GM23338 (cell line): Measurements from ENCODE around the gene EMILIN3. TPM values are rescaled to one million over a fixed set of nuclear protein-coding genes. Genes with fewer than 3 reads are reported as not detected.

Source experiments
- ATAC-seq: fragments of 200-7000 bp; cut with Tn5 transposase; 3 replicates; pipeline ENCODE4 v1.9.1; 2020
- DNase-seq: peaks from one replicate; pipeline ENCODE4 v3.0.0-alpha.2; 2015; ENCODE audit warnings: low spot score
- H2AFZ ChIP-seq: fragments of 200-600 bp; sonication (generic); 2 replicates; pipeline ENCODE4 v1.8.0; 2016; ENCODE audit warnings: antibody characterized with exemption, mild to moderate bottlenecking, moderate library complexity
- H3F3A ChIP-seq: fragments of 200-600 bp; sonication (generic); replicated peaks from 2 replicates; pipeline ENCODE4 v1.8.0; 2017; ENCODE audit warnings: antibody characterized with exemption, mixed run types, low read depth
- H3K27ac ChIP-seq: fragments of 200-600 bp; sonication (generic); 2 replicates; pipeline ENCODE4 v1.6.1; 2016; ENCODE audit warnings: low read depth
- H3K27me3 ChIP-seq: fragments of 200-600 bp; sonication (generic); 2 replicates; pipeline ENCODE4 v1.8.0; 2016; ENCODE audit warnings: mild to moderate bottlenecking, mixed run types, moderate library complexity; ENCODE audit not compliant: insufficient read depth
- H3K36me3 ChIP-seq: fragments of 200-600 bp; sonication (generic); 2 replicates; pipeline ENCODE4 v1.8.0; 2016; ENCODE audit warnings: mild to moderate bottlenecking; ENCODE audit not compliant: insufficient read depth
- H3K4me1 ChIP-seq: fragments of 200-600 bp; sonication (generic); 2 replicates; pipeline ENCODE4 v1.8.0; 2016; ENCODE audit warnings: mild to moderate bottlenecking, moderate library complexity; ENCODE audit not compliant: insufficient read depth
- H3K4me2 ChIP-seq: fragments of 200-600 bp; sonication (generic); 2 replicates; pipeline ENCODE4 v1.7.1; 2017; ENCODE audit warnings: mixed run types
- H3K4me3 ChIP-seq: fragments of 200-600 bp; sonication (generic); 2 replicates; pipeline ENCODE4 v1.6.1; 2016; ENCODE audit warnings: mixed run types
- H3K79me2 ChIP-seq: fragments of 200-600 bp; sonication (generic); replicated peaks from 2 replicates; pipeline ENCODE4 v1.8.0; 2017; ENCODE audit warnings: mild to moderate bottlenecking; ENCODE audit not compliant: insufficient read depth
- H3K9me2 ChIP-seq: fragments of 200-600 bp; sonication (generic); 2 replicates; pipeline ENCODE4 v1.8.0; 2017; ENCODE audit not compliant: insufficient read depth
- H4K20me1 ChIP-seq: fragments of 200-600 bp; sonication (generic); replicated peaks from 2 replicates; pipeline ENCODE4 v1.8.0; 2017; ENCODE audit warnings: mild to moderate bottlenecking; ENCODE audit not compliant: insufficient read depth
- H3K27ac Mint-ChIP-seq: 2 replicates; pipeline ENCODE4 v1.8.0; 2020; ENCODE audit warnings: inconsistent platforms, mild to moderate bottlenecking, moderate library complexity, mixed read lengths
- H3K27me3 Mint-ChIP-seq: 3 replicates; pipeline ENCODE4 v1.8.0; 2022; ENCODE audit warnings: low read depth, mild to moderate bottlenecking, moderate library complexity, mixed read lengths, inconsistent platforms; ENCODE audit not compliant: insufficient read depth, poor library complexity
- H3K36me3 Mint-ChIP-seq: 3 replicates; pipeline ENCODE4 v1.8.0; 2021; ENCODE audit warnings: low read depth, mild to moderate bottlenecking, inconsistent platforms, moderate library complexity, mixed read lengths
- H3K4me1 Mint-ChIP-seq: 3 replicates; pipeline ENCODE4 v1.8.0; 2020; ENCODE audit warnings: mild to moderate bottlenecking, inconsistent platforms, mixed read lengths
- H3K4me3 Mint-ChIP-seq: 3 replicates; pipeline ENCODE4 v1.8.0; 2021; ENCODE audit warnings: moderate library complexity, mild to moderate bottlenecking, inconsistent platforms, mixed read lengths
- H3K9me3 Mint-ChIP-seq: 3 replicates; pipeline ENCODE4 v1.8.0; 2020; ENCODE audit warnings: moderate library complexity, mild to moderate bottlenecking, inconsistent platforms, mixed read lengths
- EZH2 ChIP-seq: fragments of 200-600 bp; sonication (generic); IDR thresholded peaks from one replicate; pipeline ENCODE4 v1.8.0; 2017; ENCODE audit warnings: antibody characterized with exemption, mild to moderate bottlenecking, low read depth; ENCODE audit not compliant: unreplicated experiment
- EZH2phosphoT487 ChIP-seq: fragments of 200-600 bp; sonication (generic); IDR thresholded peaks from one replicate; pipeline ENCODE4 v1.8.1; 2018; ENCODE audit warnings: antibody characterized with exemption; ENCODE audit not compliant: unreplicated experiment
- NANOG ChIP-seq: IDR thresholded peaks from 2 replicates; pipeline ENCODE4 v1.6.1; 2016; ENCODE audit warnings: antibody characterized with exemption, borderline replicate concordance
- polyA plus RNA-seq: library from polyadenylated mRNA; unstranded; fragments of >200 nt; fragmentation: Nextera tagmentation; extraction: Ambion mirVana; gene quantifications from 2 replicates; pipeline ENCODE4 v1.2.1, GENCODE V29; 2016
- total RNA-seq: library from RNA; depleted of rRNA; stranded (reverse); fragments of >200 nt; shearing (Covaris generic); gene quantifications from 2 replicates; pipeline ENCODE4 v1.2.3, GENCODE V29; 2014
- TF ChIP-seq, protein P1 (sequence below), 2 experiments: fragments of 200-600 bp in 1 of 2; sonication (generic) in 1 of 2; conservative IDR thresholded peaks; 2 replicates each; pipeline versions ENCODE4 v1.5.1 to v1.6.1; 2016 to 2017; ENCODE audit warnings: antibody characterized with exemption in 2 of 2, low read depth in 2 of 2, mild to moderate bottlenecking in 2 of 2, moderate library complexity in 1 of 2
- TF ChIP-seq, protein P2 (sequence below): IDR thresholded peaks from 2 replicates; pipeline ENCODE4 v1.6.1; 2016; ENCODE audit warnings: antibody characterized with exemption
- TF ChIP-seq, protein P3 (sequence below): IDR thresholded peaks from one replicate; pipeline ENCODE4 v1.6.1; 2018; ENCODE audit warnings: antibody characterized with exemption; ENCODE audit not compliant: unreplicated experiment

The EMILIN3 gene
- total and polyA plus RNA-seq, 2 experiments from 2014 or later = 0.53 to 6.6 TPM

DNA sequence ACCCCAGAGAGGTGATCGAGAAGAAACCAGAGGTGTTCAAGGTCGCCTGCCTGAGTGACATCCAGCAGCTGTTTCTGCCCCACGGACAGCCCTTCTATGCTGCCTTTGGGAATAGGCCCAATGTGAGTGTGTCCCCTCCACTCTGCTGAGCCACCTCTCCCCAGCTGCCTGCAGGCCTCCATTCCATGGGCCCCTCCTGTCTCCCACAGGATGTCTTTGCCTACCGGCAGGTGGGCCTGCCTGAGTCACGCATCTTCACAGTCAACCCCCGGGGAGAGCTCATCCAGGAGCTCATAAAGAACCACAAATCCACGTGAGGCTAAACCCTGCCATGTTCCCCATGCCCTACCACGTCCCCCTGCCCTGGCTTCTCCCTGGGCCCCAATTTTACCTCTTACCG, 8.4 kb downstream of the EMILIN3 start (continued):
- TF ChIP-seq, protein P1, sequence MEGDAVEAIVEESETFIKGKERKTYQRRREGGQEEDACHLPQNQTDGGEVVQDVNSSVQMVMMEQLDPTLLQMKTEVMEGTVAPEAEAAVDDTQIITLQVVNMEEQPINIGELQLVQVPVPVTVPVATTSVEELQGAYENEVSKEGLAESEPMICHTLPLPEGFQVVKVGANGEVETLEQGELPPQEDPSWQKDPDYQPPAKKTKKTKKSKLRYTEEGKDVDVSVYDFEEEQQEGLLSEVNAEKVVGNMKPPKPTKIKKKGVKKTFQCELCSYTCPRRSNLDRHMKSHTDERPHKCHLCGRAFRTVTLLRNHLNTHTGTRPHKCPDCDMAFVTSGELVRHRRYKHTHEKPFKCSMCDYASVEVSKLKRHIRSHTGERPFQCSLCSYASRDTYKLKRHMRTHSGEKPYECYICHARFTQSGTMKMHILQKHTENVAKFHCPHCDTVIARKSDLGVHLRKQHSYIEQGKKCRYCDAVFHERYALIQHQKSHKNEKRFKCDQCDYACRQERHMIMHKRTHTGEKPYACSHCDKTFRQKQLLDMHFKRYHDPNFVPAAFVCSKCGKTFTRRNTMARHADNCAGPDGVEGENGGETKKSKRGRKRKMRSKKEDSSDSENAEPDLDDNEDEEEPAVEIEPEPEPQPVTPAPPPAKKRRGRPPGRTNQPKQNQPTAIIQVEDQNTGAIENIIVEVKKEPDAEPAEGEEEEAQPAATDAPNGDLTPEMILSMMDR (conservative IDR thresholded peaks at IDR 0.05; ENCODE audit: low read depth in 2 of 2) = no peak
- TF ChIP-seq, protein P2, sequence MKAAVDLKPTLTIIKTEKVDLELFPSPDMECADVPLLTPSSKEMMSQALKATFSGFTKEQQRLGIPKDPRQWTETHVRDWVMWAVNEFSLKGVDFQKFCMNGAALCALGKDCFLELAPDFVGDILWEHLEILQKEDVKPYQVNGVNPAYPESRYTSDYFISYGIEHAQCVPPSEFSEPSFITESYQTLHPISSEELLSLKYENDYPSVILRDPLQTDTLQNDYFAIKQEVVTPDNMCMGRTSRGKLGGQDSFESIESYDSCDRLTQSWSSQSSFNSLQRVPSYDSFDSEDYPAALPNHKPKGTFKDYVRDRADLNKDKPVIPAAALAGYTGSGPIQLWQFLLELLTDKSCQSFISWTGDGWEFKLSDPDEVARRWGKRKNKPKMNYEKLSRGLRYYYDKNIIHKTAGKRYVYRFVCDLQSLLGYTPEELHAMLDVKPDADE = no peak
- TF ChIP-seq EZH2 = no peak

DNA sequence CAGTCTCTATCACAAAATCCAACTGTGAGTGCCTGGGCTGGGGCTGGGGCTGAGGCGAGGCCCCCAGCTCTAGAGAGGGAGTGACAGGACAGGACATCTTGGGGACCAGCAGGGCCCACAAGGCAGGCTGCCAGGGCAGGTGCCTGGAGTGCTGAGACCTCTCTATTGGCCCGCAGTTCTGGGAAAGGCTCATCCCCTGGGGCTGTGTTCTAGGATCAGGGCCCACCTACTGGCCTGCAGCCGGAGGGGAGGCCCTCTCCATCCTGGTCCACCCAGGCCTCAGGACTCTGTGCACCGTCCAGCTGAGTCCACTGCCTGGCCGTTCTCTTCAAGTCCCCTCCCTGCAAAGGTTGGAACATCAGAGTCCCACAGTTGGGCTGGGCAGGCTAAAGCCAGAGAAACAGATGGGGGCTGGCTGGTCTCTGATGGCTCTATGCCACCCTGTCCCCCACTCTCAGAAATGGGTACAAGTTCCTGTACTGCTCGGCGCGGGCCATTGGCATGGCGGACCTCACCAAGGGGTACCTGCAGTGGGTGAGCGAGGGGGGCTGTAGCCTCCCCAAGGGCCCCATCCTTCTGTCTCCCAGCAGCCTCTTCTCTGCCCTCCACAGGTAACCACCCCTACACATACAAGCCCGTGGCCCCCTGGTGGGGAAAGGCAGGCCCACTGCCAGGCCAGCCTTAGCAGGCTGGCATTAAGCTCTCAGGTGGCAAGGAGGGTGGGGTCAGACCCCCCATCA, 9.0 kb downstream of the EMILIN3 start:
- Mint-ChIP-seq H3K27ac (no peak overlapping the region), H3K9me3 (no peaks in the 10 kb centered on the region), H3K4me3 (no peak overlapping the region), H3K36me3 (no peaks in the 10 kb centered on the region), H3K4me1 (no peaks in the 10 kb centered on the region), H3K27me3 (peaks cover 7% of the 10 kb centered on the region)
- Histone ChIP-seq H3K27ac (no peak overlapping the region), H3K9me2 (no peaks in the 10 kb centered on the region), H3K4me2 (no peak overlapping the region), H4K20me1 (no peaks in the 10 kb centered on the region; the same call in 1 of the 2 replicates), H3F3A (no peaks in the 10 kb centered on the region), H3K36me3 (no peaks in the 10 kb centered on the region), H3K79me2 (no peaks in the 10 kb centered on the region), H3K27me3 (no peaks in the 10 kb centered on the region), H2AFZ (no peak overlapping the region), H3K4me1 (no peaks in the 10 kb centered on the region), H3K4me3 (no peak overlapping the region)
- ATAC-seq (peak; percentile 15; the same call in 2 of the 3 replicates), DNase-seq (no peak)
- TF ChIP-seq, protein P2 = no peak
- no peak for TF ChIP-seq EZH2phosphoT487
- TF ChIP-seq, protein P1 (conservative IDR thresholded peaks at IDR 0.05; ENCODE audit: low read depth in 2 of 2) = peak in 1 of 2 experiments; percentile 26; a peak in 2 of 4 replicates
- TF ChIP-seq NANOG = no peak
- TF ChIP-seq, protein P3, sequence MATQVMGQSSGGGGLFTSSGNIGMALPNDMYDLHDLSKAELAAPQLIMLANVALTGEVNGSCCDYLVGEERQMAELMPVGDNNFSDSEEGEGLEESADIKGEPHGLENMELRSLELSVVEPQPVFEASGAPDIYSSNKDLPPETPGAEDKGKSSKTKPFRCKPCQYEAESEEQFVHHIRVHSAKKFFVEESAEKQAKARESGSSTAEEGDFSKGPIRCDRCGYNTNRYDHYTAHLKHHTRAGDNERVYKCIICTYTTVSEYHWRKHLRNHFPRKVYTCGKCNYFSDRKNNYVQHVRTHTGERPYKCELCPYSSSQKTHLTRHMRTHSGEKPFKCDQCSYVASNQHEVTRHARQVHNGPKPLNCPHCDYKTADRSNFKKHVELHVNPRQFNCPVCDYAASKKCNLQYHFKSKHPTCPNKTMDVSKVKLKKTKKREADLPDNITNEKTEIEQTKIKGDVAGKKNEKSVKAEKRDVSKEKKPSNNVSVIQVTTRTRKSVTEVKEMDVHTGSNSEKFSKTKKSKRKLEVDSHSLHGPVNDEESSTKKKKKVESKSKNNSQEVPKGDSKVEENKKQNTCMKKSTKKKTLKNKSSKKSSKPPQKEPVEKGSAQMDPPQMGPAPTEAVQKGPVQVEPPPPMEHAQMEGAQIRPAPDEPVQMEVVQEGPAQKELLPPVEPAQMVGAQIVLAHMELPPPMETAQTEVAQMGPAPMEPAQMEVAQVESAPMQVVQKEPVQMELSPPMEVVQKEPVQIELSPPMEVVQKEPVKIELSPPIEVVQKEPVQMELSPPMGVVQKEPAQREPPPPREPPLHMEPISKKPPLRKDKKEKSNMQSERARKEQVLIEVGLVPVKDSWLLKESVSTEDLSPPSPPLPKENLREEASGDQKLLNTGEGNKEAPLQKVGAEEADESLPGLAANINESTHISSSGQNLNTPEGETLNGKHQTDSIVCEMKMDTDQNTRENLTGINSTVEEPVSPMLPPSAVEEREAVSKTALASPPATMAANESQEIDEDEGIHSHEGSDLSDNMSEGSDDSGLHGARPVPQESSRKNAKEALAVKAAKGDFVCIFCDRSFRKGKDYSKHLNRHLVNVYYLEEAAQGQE = no peak
